Caki2 (cell line): ENCODE data around the gene FSHB. TPM values are rescaled to one million over a fixed set of nuclear protein-coding genes. Genes with fewer than 3 reads are reported as not detected.
"Not testable (repeated sequence)": the region's sequence is repeated elsewhere in the genome, so short reads cannot be mapped to it uniquely, and the experiment has no call there.

Experiments used
- DNase-seq: peaks from one replicate; pipeline ENCODE4 v3.0.0-alpha.2; 2015; ENCODE audit warnings: low read depth
- in situ Hi-C: cut with HindIII; loops from 2 replicates; pipeline ENCODE4 v1.10.0; 2016; ENCODE audit warnings: low sequenced_read_pairs, low pct_unique_long_range_greater_than_20kb, mixed read lengths
- total RNA-seq: library from RNA; depleted of rRNA; stranded (reverse); fragments of >200 nt; shearing (Covaris generic); gene quantifications from 2 replicates; pipeline ENCODE4 v1.2.3, GENCODE V29; 2014; ENCODE audit warnings: low replicate concordance; rRNA removed

The FSHB gene
- total RNA-seq, 1 experiment from 2014 or later: not detected

DNA sequence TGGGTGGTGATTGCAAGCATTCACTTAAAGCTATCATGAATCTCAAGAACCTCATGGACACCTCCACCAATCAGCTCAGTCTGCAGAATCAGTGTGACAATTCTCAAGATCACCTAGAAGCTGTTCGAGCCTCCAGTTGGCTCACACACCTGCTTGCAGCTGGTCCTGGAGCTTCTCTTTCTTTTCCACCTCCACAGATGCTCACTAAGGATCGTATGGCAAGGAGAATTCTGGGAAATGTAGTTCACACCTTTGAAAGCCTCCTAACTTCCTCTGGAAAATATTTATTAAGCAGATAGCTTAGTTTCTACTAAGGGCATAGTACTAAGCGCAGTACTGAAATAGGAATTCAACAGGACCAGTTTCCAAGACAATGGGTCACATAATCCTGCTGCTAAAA is 26.2 kb downstream of the FSHB start:
- in situ Hi-C loops: no loop called here
- no peak for DNase-seq

DNA sequence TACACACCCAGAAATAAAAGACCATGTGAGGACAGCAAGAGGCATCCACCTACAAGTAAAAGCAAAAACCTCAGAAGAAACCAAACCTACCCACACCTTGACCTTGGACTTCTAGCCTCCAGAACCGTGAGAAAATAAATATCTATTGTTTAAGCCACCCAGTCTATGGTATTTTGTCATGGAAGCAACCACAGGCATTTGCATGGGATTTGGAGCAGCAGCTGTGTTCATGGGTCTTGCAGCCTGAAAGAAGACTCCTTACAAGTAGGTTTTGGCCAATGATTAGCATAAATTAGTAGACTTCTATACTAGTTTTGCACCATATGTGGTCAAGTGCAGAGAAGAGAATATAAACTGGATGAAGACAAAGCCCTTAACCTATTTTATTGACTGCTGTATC is 27.9 kb downstream of the FSHB start:
- in situ Hi-C loops: no loop called here
- DNase-seq: no peak

DNA sequence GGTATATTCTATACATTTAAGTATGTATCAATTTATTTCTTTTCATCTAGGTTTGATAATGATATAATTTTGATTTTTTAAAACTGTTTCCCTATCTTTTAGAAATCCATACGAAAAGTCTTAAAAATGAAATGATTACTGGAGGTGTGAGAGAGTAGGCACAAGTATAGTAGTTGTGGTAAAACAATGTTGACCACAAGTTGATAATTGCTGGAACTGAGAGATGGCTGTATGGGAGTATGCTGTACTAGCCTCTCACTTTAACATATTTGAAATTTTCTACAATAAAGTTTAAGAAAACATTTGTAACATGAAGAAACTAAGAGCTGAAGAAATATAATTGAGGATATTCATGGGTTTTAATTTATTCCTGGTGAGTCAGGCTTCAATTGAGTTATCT is 30.0 kb downstream of the FSHB start:
- in situ Hi-C loops: no loop called here
- no peak for DNase-seq

DNA sequence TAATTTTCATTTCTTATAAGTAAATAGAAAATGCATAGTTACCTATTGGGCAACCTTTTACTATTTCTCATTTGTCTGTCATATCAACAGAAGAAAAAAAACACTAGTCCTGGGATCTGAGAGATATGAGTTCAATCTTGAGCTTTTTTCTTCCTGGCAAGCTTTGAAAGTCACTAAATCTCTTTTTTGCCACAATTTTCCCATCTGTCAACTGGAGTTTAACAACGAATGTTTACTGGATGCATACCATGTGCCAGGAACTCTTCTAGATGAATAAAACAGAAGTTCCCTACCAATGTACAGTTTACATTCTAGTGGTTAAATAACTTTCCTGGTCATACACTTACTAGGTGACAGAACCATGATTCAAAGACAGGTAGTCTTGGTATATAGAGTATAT is 31.0 kb downstream of the FSHB start:
- no peak for DNase-seq
- in situ Hi-C loops: no loop called here

DNA sequence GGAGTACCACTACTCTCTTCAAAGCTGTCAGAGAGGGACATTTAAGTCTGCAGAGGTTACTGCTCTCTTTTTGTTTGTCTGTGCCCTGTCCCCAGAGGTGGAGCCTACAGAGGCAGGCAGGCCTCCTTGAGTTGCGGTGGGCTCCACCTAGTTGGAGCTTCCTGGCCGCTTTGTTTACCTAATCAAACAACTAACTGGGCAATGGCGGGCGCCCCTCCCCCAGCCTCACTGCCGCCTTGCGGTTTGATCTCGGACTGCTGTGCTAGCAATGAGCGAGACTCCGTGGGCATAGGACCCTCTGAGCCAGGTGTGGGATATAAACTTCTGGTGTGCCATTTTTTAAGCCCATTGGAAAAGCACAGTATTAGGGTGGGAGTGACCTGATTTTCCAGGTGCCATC is 37.8 kb downstream of the FSHB start:
- DNase-seq, in situ Hi-C loops: not testable (repeated sequence)

DNA sequence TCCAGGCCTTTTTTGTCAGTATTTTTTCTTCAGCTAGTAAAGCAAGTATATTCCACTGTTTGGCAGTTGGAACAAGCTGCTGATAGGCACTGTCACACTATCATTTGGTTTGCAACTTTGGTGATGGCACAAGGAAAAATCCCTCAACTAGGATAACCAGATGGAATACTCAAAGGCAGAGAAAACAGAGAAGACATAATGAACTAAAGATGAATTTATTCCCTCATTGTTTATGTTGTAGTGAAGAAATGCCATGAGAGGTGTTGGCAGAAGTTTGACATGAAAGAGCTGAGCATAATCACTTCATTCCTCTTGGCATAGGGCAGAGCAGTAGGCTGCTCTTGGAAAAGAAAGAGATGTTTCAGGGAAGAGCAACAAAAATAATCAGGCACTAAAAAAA is 39.9 kb downstream of the FSHB start:
- in situ Hi-C loops: no loop called here
- no peak for DNase-seq

DNA sequence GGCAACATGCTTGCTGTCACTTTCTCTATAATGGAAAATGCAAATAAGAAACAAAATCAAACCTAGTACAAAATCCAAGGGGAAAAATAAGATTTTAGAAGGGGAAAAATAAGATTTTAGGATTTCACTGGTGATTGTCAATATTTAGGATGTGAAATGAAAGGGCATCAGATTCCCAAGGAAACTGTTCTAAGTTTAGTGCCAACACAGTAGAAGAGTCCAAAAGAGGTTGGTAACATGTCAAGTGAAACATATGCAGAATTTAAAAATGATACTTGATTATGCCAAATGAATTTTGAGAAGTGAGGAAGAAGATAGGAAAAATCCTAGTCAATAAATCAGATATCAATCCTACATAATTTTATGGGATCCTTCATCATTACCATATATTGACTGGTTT is 46.4 kb downstream of the FSHB start:
- DNase-seq: no peak
- in situ Hi-C loops: no loop called here

DNA sequence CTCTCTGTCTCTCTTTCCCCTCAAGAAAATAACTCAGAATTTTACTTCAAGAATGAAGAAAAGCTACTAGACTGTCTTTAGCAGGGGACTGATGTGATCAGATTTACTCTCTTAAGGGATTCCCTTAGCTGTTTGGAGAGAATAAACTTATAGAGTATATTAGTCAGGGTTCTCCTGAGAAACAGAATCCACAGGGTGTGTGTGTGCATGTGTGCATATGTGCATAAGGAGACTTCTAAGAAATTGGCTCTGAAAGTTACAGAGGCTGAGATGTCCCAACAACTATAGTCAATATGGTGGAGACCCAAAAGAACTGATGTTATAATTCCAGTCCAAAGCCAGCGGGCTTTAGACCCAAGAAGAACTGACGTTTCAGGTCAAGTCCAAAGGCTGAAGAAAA is 49.0 kb downstream of the FSHB start:
- in situ Hi-C loops: no loop called here
- no peak for DNase-seq

DNA sequence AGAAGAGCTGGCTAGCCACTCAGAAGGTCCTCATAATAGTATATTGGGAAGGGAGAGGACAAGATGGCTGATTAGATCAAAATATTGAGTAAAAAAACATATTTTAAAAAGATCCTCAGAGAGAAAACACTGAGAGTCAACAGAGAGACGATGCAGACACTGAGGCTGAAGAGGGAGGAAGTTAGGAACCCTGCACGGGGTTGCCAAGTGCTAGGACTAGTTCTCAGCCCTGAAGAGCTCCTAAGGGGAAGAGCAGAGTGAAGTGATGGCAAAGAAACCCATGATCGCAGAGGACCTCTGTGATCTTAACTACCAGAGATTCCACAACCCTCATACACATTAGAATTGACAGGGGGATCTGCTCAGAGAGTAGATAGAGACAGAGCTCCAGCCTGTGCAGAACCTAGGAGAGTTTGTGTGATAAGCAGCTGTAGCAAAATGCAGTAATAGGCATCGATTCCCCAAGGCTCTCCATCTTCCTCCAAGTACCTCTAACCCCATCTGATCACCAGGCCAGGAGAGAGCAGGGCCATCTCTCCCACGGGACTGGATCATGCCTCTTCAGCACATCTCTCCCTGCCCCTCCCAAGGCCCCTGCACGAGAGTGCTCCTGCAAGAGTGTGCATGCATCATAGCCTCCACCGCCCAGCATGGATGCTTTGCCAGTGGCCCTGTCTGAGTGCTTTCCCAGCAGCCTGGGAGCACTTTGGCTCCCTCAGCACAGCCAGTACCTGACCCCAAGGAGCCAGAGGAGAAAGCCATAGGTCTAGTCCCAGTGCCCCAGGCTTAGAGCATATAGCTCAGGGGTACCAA is 50.9 kb downstream of the FSHB start:
- DNase-seq: no peak
- in situ Hi-C loops: no loop called here

DNA sequence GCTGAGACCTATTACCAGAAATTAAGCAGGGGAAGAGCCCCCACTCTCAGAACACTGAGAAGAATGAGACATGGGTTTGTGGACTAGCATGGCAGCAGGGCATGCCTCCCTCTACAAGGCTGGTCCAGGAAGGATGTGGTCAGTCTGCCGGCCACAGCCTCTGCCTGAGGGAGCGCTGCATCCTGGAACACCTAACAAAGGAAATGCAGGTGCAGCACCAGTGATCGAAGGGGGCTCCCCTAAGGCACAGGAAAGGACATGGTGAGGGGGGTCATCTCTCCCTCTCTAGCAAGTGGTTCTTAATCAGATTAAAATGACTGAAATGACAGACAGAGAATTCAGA is 51.4 kb downstream of the FSHB start:
- DNase-seq: no peak
- in situ Hi-C loops: no loop called here

Other genes starting within 250 kb of the FSHB start
- not detected in 2 replicates for gene KCNA4, start 214.0 kb upstream of the FSHB start, total RNA-seq
- 16.8 and 25.4 TPM in 2 replicates for gene ARL14EP, start 92.1 kb downstream of the FSHB start, total RNA-seq